ENCODE results near the gene FCN3. TPM values are rescaled to one million over a fixed set of nuclear protein-coding genes. Genes with fewer than 3 reads are reported as not detected.
"Not testable (repeated sequence)": the region's sequence is repeated elsewhere in the genome, so short reads cannot be mapped to it uniquely, and the experiment has no call there.

The FCN3 gene
- total and polyA plus RNA-seq, 5 donors from 2014 or later: not detected

GRCh38 chr1:27392096-27392777 lies 17.6 kb upstream of the FCN3 start, which contains the start of gene GPR3:
Gene GPR3, plus strand, starts transcription at chr1:27392622. Its CDS starts 1,177 bp downstream, at chr1:27393799.
- Histone ChIP-seq H3K4me1 (ENCODE audit: control insufficient read depth, insufficient read depth, low read length, poor library complexity, severe bottlenecking) (peaks cover 25% of the 10 kb centered on the region), H3K36me3 (ENCODE audit: control insufficient read depth, insufficient read depth, low read length) (no peaks in the 10 kb centered on the region), H3K4me3 (ENCODE audit: low read depth, low read length) (peak within 1 kb of the TSS; percentile 32), H3K9me3 (ENCODE audit: control insufficient read depth in 2 of 2, low read length in 2 of 2) (no peaks in the 10 kb centered on the region), H3K27ac (ENCODE audit: insufficient read depth, low read length, poor library complexity, severe bottlenecking) (peak within 1 kb of the TSS; percentile 33), H3K27me3 (ENCODE audit: control insufficient read depth, insufficient read depth, low read length) (no peaks in the 10 kb centered on the region)
- Mint-ChIP-seq H3K4me1 (peaks cover 0 to 32% (median 19%) of the 10 kb centered on the region in 4 donors), H3K27me3 (peaks cover 23% of the 10 kb centered on the region), H3K27ac (peak within 1 kb of the TSS; percentile 66 to 97 (median 92)), H3K9me3 (peaks cover 0 to 1% (median 0%) of the 10 kb centered on the region in 7 donors), H3K36me3 (no peaks in the 10 kb centered on the region), H3K4me3 (peak within 1 kb of the TSS; percentile 51 to 87 (median 86))
- ATAC-seq (ENCODE audit: low read depth in 2 of 2) (peak; percentile 90 to 91), DNase-seq (peak; percentile 87 to 93 (median 92))

- no peaks in the 10 kb centered on the region for H3K27me3 ChIP-seq (ENCODE audit: control insufficient read depth, insufficient read depth, low read length)
- H3K36me3 ChIP-seq (ENCODE audit: control insufficient read depth, insufficient read depth, low read length): no peaks in the 10 kb centered on the region
- Mint-ChIP-seq H3K4me1 (peaks cover 0 to 32% (median 19%) of the 10 kb centered on the region in 4 donors), H3K27ac (peak overlapping the region in 2 of 3 donors; percentile 92 to 97), H3K36me3 (no peaks in the 10 kb centered on the region), H3K27me3 (peaks cover 23% of the 10 kb centered on the region), H3K4me3 (peak overlapping the region; percentile 51 to 86 (median 86)), H3K9me3 (peaks cover 0 to 1% (median 0%) of the 10 kb centered on the region in 7 donors)
- no peak for ATAC-seq (ENCODE audit: low read depth in 2 of 2)
- H3K4me3 ChIP-seq (ENCODE audit: low read depth, low read length): no peak overlapping the region
- no peaks in the 10 kb centered on the region for H3K9me3 ChIP-seq (ENCODE audit: control insufficient read depth in 2 of 2, low read length in 2 of 2)
- H3K4me1 ChIP-seq (ENCODE audit: control insufficient read depth, insufficient read depth, low read length, poor library complexity, severe bottlenecking): peaks cover 25% of the 10 kb centered on the region
- peak in 1 of 3 donors; percentile 25 for DNase-seq
- no peak overlapping the region for H3K27ac ChIP-seq (ENCODE audit: insufficient read depth, low read length, poor library complexity, severe bottlenecking)
Measured at GRCh38 chr1:27391511-27392095, 17.0 kb upstream of the FCN3 start.

- H3K4me3 Mint-ChIP-seq: peak overlapping the region in 2 of 4 donors; percentile 54 to 89
- Histone ChIP-seq H3K36me3 (ENCODE audit: control insufficient read depth, insufficient read depth, low read length) (no peaks in the 10 kb centered on the region), H3K27ac (ENCODE audit: insufficient read depth, low read length, poor library complexity, severe bottlenecking) (no peak overlapping the region), H3K9me3 (ENCODE audit: control insufficient read depth in 2 of 2, low read length in 2 of 2) (no peaks in the 10 kb centered on the region), H3K27me3 (ENCODE audit: control insufficient read depth, insufficient read depth, low read length) (no peaks in the 10 kb centered on the region), H3K4me1 (ENCODE audit: control insufficient read depth, insufficient read depth, low read length, poor library complexity, severe bottlenecking) (peaks cover 17% of the 10 kb centered on the region), H3K4me3 (ENCODE audit: low read depth, low read length) (no peak overlapping the region)
- ATAC-seq (ENCODE audit: low read depth in 2 of 2) (peak in 1 of 2 donors; percentile 24), DNase-seq (peak; percentile 64 to 72 (median 69))
- H3K36me3 Mint-ChIP-seq: no peaks in the 10 kb centered on the region
- H3K9me3 Mint-ChIP-seq: peaks cover 0 to 1% (median 0%) of the 10 kb centered on the region in 7 donors
- H3K27ac Mint-ChIP-seq: no peak overlapping the region
- H3K27me3 Mint-ChIP-seq: peaks cover 23% of the 10 kb centered on the region
- H3K4me1 Mint-ChIP-seq: peaks cover 0 to 22% (median 14%) of the 10 kb centered on the region in 4 donors
Measured at GRCh38 chr1:27388337-27389005, 13.8 kb upstream of the FCN3 start.

- H3K36me3 ChIP-seq (ENCODE audit: control insufficient read depth, insufficient read depth, low read length); H3K27me3 ChIP-seq (ENCODE audit: control insufficient read depth, insufficient read depth, low read length); H3K9me3 Mint-ChIP-seq; H3K4me3 ChIP-seq (ENCODE audit: low read depth, low read length); H3K27ac Mint-ChIP-seq; H3K4me3 Mint-ChIP-seq; H3K27ac ChIP-seq (ENCODE audit: insufficient read depth, low read length, poor library complexity, severe bottlenecking); H3K4me1 ChIP-seq (ENCODE audit: control insufficient read depth, insufficient read depth, low read length, poor library complexity, severe bottlenecking); DNase-seq; H3K27me3 Mint-ChIP-seq; H3K36me3 Mint-ChIP-seq; H3K9me3 ChIP-seq (ENCODE audit: control insufficient read depth in 2 of 2, low read length in 2 of 2); ATAC-seq (ENCODE audit: low read depth in 2 of 2): not testable (repeated sequence)
- H3K4me1 Mint-ChIP-seq: peaks cover 0 to 12% (median 2%) of the 10 kb centered on the region in 4 donors
Measured at GRCh38 chr1:27384797-27385196, 10.2 kb upstream of the FCN3 start.

DNA sequence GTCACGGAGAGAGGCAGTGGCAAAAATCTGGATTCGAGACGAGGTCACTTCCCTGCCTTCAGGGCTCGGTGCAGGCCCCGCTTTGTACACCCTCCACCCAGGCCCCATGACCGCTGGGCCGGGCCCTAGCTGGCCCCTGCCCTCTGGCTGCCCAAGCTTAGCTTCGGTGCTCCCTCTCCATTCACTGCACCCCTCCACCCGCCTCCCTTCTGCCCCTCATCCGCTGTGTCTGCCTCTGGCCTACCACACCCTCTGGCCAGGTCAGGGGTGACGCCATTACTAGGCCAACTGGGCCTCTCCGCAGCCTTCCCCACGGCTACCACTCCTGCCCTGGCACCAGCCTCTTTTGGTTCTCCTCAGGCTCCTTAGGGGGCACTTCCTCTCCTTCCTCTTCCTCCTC lies 9.0 kb upstream of the FCN3 start:
- peaks cover 0 to 11% (median 2%) of the 10 kb centered on the region in 4 donors for H3K4me1 Mint-ChIP-seq
- no peaks in the 10 kb centered on the region for H3K4me1 ChIP-seq (ENCODE audit: control insufficient read depth, insufficient read depth, low read length, poor library complexity, severe bottlenecking)
- H3K36me3 ChIP-seq (ENCODE audit: control insufficient read depth, insufficient read depth, low read length): no peaks in the 10 kb centered on the region
- H3K27me3 Mint-ChIP-seq: peaks cover 6% of the 10 kb centered on the region
- peaks cover 0 to 2% (median 0%) of the 10 kb centered on the region in 7 donors for H3K9me3 Mint-ChIP-seq
- H3K27ac ChIP-seq (ENCODE audit: insufficient read depth, low read length, poor library complexity, severe bottlenecking): no peak overlapping the region
- no peaks in the 10 kb centered on the region for H3K36me3 Mint-ChIP-seq
- no peak for DNase-seq
- H3K27me3 ChIP-seq (ENCODE audit: control insufficient read depth, insufficient read depth, low read length): peaks cover 3% of the 10 kb centered on the region
- ATAC-seq (ENCODE audit: low read depth in 2 of 2): no peak
- H3K27ac Mint-ChIP-seq: no peak overlapping the region
- no peak overlapping the region for H3K4me3 Mint-ChIP-seq
- no peaks in the 10 kb centered on the region for H3K9me3 ChIP-seq (ENCODE audit: control insufficient read depth in 2 of 2, low read length in 2 of 2)
- H3K4me3 ChIP-seq (ENCODE audit: low read depth, low read length): no peak overlapping the region

- DNase-seq: peak in 1 of 3 donors; percentile 34
- H3K27me3 Mint-ChIP-seq: peaks cover under 1% of the 10 kb centered on the region
- ATAC-seq (ENCODE audit: low read depth in 2 of 2): peak in 1 of 2 donors; percentile 34
- no peak within 1 kb of the TSS for H3K4me3 Mint-ChIP-seq
- no peak within 1 kb of the TSS for H3K27ac Mint-ChIP-seq
- Histone ChIP-seq H3K4me1 (ENCODE audit: control insufficient read depth, insufficient read depth, low read length, poor library complexity, severe bottlenecking) (no peaks in the 10 kb centered on the region), H3K27ac (ENCODE audit: insufficient read depth, low read length, poor library complexity, severe bottlenecking) (no peak within 1 kb of the TSS), H3K9me3 (ENCODE audit: control insufficient read depth in 2 of 2, low read length in 2 of 2) (no peaks in the 10 kb centered on the region), H3K36me3 (ENCODE audit: control insufficient read depth, insufficient read depth, low read length) (no peaks in the 10 kb centered on the region), H3K4me3 (ENCODE audit: low read depth, low read length) (no peak within 1 kb of the TSS), H3K27me3 (ENCODE audit: control insufficient read depth, insufficient read depth, low read length) (peaks cover 3% of the 10 kb centered on the region)
- H3K4me1 Mint-ChIP-seq: peaks cover 0 to 7% (median 0%) of the 10 kb centered on the region in 4 donors
- H3K36me3 Mint-ChIP-seq: no peaks in the 10 kb centered on the region
- H3K9me3 Mint-ChIP-seq: peaks cover 0 to 2% (median 0%) of the 10 kb centered on the region in 7 donors
Measured at GRCh38 chr1:27383039-27383605, 8.5 kb upstream of the FCN3 start, which contains the start of gene CD164L2. Gene CD164L2, minus strand, starts transcription at chr1:27383333. Its CDS starts 94 bp downstream, at chr1:27383239.

- Mint-ChIP-seq H3K27me3 (peaks cover 5% of the 10 kb centered on the region), H3K27ac (no peak overlapping the region), H3K9me3 (peaks cover 0 to 2% (median 0%) of the 10 kb centered on the region in 7 donors), H3K4me3 (no peak overlapping the region), H3K4me1 (peaks cover 0 to 7% (median 0%) of the 10 kb centered on the region in 4 donors), H3K36me3 (no peaks in the 10 kb centered on the region)
- no peak for DNase-seq
- ATAC-seq (ENCODE audit: low read depth in 2 of 2): no peak
- peaks cover 3% of the 10 kb centered on the region for H3K27me3 ChIP-seq (ENCODE audit: control insufficient read depth, insufficient read depth, low read length)
- no peak overlapping the region for H3K4me3 ChIP-seq (ENCODE audit: low read depth, low read length)
- H3K9me3 ChIP-seq (ENCODE audit: control insufficient read depth in 2 of 2, low read length in 2 of 2): no peaks in the 10 kb centered on the region
- no peaks in the 10 kb centered on the region for H3K36me3 ChIP-seq (ENCODE audit: control insufficient read depth, insufficient read depth, low read length)
- H3K27ac ChIP-seq (ENCODE audit: insufficient read depth, low read length, poor library complexity, severe bottlenecking): no peak overlapping the region
- H3K4me1 ChIP-seq (ENCODE audit: control insufficient read depth, insufficient read depth, low read length, poor library complexity, severe bottlenecking): no peaks in the 10 kb centered on the region
Measured at GRCh38 chr1:27381969-27382762, 7.5 kb upstream of the FCN3 start.
